HUES64 (cell line): Measurements from ENCODE around the gene PPM1H.

ENCODE experiments used
- H3K27ac ChIP-seq: 2 replicates; pipeline ENCODE4 v1.7.0; 2013; ENCODE audit warnings: low read depth, low read length, inconsistent platforms
- H3K27me3 ChIP-seq: 2 replicates; pipeline ENCODE4 v1.6.1; 2013; ENCODE audit warnings: mild to moderate bottlenecking, low read length; ENCODE audit not compliant: insufficient read depth
- H3K36me3 ChIP-seq: 2 replicates; pipeline ENCODE4 v1.6.1; 2013; ENCODE audit warnings: mild to moderate bottlenecking, low read length; ENCODE audit not compliant: insufficient read depth
- H3K4me1 ChIP-seq: 2 replicates; pipeline ENCODE4 v1.6.1; 2013; ENCODE audit warnings: mild to moderate bottlenecking, low read length, moderate library complexity; ENCODE audit not compliant: insufficient read depth
- H3K4me3 ChIP-seq: 2 replicates; pipeline ENCODE4 v1.5.1; 2013; ENCODE audit warnings: mild to moderate bottlenecking, low read length, moderate library complexity
- H3K9ac ChIP-seq: 2 replicates; pipeline ENCODE4 v1.6.1; 2013; ENCODE audit warnings: mild to moderate bottlenecking, low read depth, low read length
- H3K9me3 ChIP-seq: 2 replicates; pipeline ENCODE4 v1.6.1; 2013; ENCODE audit warnings: low read depth, low read length; ENCODE audit not compliant: insufficient read depth
- WGBS: fragments of 150-250, 120-280 bp; methylation state at CpG from one replicate; pipeline ENCODE4 v1.1.7; 2013; ENCODE audit warnings: missing lambda C conversion rate; 5-methylcytosine and 5-hydroxymethylcytosine counted together

Gene PPM1H

DNA sequence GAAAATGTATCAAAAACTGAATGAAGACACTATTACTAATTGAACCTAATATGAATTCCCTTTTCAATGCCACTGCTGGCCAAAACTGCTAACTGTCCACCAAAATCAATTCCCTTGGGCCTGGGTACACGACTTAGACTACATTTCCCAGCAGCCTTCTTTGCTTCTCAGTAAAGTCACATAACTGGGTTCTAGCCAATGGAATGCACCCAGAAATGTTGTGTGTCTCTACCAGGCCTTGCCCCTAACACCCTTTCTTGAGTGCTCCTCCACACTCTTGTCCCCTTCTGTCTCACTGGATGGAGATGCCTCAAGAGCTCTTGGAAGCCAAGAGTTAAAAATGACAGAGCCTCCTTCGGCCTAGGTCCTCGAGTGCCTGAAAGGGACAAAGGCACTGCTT, 156.8 kb downstream of the PPM1H start:
- Histone ChIP-seq H3K9ac (no peak overlapping the region), H3K36me3 (no peaks in the 10 kb centered on the region), H3K27me3 (no peaks in the 10 kb centered on the region), H3K9me3 (no peaks in the 10 kb centered on the region), H3K4me3 (no peak overlapping the region), H3K27ac (no peak overlapping the region), H3K4me1 (no peaks in the 10 kb centered on the region)
- 90% methylated on average over 3 of the region's 3 CpGs for WGBS

DNA sequence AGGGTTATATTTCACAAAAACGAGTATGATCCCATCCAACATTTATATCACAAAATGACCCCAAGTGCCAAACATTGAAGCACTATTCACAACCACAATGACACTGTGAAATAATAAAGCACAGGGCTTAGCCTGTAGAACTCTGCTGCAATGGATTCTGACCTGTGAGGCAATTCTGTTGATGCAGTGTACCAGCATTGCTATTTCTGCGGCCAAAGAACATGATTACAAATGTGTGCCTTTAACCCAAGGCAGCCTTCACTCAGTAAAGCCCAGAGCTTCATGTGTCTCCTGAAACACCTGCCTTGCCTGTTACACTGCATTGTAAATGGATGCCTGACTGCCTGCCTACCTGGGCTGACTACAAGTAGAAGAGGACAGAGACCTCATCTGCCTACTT, 158.0 kb downstream of the PPM1H start:
- Histone ChIP-seq H3K36me3 (no peaks in the 10 kb centered on the region), H3K27ac (no peak overlapping the region), H3K27me3 (no peaks in the 10 kb centered on the region), H3K9me3 (no peaks in the 10 kb centered on the region), H3K9ac (no peak overlapping the region), H3K4me1 (no peaks in the 10 kb centered on the region), H3K4me3 (no peak overlapping the region)
- 90% methylated on average over 2 of the region's 2 CpGs for WGBS

DNA sequence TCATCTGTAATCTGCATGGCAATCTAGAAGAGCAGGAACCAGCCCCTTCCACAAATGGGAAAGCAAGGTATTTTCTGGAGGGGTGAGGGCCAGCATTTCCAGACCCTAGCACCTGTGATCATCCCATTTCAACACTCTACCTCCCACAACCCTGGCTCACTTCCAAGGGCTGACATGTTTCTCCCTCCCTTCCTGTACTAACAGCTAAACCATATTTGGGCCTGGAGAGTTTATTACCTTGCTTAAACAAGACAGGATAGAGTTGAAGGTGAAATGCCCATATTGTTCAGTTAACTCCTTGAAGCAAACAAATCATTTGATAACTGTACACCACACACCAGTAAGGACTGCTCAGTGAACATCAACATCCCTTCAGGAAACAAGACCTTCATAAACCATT, 158.4 kb downstream of the PPM1H start:
- Histone ChIP-seq H3K36me3 (no peaks in the 10 kb centered on the region), H3K4me1 (peaks cover 3% of the 10 kb centered on the region), H3K9ac (no peak overlapping the region), H3K27me3 (no peaks in the 10 kb centered on the region), H3K27ac (no peak overlapping the region), H3K4me3 (no peak overlapping the region), H3K9me3 (no peaks in the 10 kb centered on the region)

DNA sequence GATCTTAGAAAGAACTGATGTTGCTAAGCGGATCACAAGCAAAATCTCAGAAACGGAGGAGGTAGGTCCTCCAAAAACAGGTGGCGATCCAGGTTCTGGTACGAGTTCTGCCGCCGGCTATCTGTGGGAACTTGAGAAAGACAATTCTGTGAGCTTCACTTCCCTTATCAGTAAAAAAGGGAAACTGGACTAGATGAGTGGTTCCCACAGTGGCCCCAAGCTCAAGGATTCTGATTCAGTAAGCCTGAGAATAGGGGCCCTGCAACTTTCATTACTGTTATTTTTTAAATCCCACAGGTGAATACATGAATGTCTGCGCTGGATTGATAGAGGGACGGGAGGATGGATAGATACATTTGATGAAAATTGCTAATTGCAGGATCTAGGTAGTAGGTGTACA, 160.2 kb downstream of the PPM1H start:
- peaks cover 20% of the 10 kb centered on the region for H3K4me1 ChIP-seq
- no peaks in the 10 kb centered on the region for H3K9me3 ChIP-seq
- H3K36me3 ChIP-seq, result no peaks in the 10 kb centered on the region
- no peak overlapping the region for H3K27ac ChIP-seq
- no peaks in the 10 kb centered on the region for H3K27me3 ChIP-seq
- H3K4me3 ChIP-seq, result no peak overlapping the region
- 96% methylated on average over 8 of the region's 8 CpGs for WGBS
- no peak overlapping the region for H3K9ac ChIP-seq

DNA sequence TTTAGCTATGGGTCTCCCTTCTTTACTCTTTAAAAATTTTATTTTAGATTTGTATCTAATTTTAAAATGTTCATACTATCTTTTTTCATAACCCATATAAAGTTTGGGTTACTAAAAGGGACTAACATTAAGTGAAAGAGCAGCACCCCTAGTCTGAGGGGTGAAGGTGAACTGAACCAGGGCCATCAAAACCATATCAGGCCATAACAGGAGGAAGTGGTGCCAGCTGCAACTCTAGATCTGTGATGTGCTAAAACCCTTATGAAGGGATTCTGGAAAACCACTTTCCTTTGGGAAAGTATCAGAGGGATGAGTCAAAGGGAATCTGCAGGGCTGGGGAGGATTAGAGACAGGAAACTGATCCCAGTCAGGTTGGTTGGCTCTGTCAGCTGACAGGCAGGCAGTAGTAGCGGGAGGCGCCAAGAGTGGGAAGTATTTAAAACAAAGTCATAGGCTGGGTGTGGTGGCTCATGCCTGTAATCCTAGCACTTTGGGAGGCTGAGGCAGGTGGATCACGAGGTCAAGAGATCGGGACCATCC, 162.5 kb downstream of the PPM1H start:
- Histone ChIP-seq H3K36me3 (no peaks in the 10 kb centered on the region), H3K4me3 (no peak overlapping the region), H3K9me3 (no peaks in the 10 kb centered on the region), H3K9ac (no peak overlapping the region), H3K27me3 (no peaks in the 10 kb centered on the region), H3K27ac (no peak overlapping the region), H3K4me1 (peaks cover 28% of the 10 kb centered on the region)
- 87% methylated on average over 3 of the region's 4 CpGs for WGBS

DNA sequence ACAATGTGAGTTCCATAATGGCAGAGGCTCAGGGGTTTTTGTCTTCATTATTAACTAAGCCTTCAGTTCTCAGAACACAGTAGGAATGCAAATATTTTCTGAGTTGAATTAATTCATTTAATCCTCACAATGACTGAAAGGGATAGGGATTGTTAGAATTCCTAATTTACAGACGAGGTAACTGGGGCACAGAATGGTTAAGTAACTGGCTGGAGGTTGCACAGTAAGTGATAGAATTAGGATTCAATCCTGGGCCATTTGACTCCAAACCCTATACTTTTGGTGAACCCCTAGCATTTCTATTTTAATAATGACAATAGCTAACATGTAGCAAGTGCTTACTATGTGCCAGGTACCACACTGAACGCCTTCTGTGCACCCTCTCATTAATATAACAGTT, 163.1 kb downstream of the PPM1H start:
- no peaks in the 10 kb centered on the region for H3K9me3 ChIP-seq
- 91% methylated on average over 2 of the region's 2 CpGs for WGBS
- no peak overlapping the region for H3K4me3 ChIP-seq
- H3K9ac ChIP-seq, result no peak overlapping the region
- H3K27me3 ChIP-seq, result no peaks in the 10 kb centered on the region
- H3K36me3 ChIP-seq, result no peaks in the 10 kb centered on the region
- H3K4me1 ChIP-seq, result peaks cover 28% of the 10 kb centered on the region
- no peak overlapping the region for H3K27ac ChIP-seq

DNA sequence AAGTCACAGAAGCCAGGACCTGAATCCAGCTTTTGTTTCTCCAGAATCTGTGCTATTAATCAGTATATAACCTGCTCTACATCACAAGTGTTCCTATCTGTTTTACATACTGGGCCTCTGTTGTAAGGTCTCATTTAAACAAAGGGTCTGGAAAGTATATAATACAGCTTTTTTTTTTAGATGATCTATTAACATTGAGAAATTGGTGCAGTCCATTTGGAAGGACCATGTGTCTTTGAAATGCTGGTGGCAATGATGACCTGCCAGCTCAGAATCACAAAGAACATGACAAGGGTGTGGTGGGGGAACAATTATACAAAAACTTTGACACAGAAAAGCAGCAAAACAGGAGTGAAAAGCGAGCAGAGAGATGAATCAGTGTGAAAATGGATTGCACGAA, 164.6 kb downstream of the PPM1H start:
- Histone ChIP-seq H3K4me3 (no peak overlapping the region), H3K27me3 (no peaks in the 10 kb centered on the region), H3K27ac (no peak overlapping the region; the same call in 1 of the 2 replicates), H3K36me3 (no peaks in the 10 kb centered on the region), H3K9ac (no peak overlapping the region), H3K9me3 (no peaks in the 10 kb centered on the region), H3K4me1 (peaks cover 28% of the 10 kb centered on the region)
- 92% methylated on average over 2 of the region's 2 CpGs for WGBS

DNA sequence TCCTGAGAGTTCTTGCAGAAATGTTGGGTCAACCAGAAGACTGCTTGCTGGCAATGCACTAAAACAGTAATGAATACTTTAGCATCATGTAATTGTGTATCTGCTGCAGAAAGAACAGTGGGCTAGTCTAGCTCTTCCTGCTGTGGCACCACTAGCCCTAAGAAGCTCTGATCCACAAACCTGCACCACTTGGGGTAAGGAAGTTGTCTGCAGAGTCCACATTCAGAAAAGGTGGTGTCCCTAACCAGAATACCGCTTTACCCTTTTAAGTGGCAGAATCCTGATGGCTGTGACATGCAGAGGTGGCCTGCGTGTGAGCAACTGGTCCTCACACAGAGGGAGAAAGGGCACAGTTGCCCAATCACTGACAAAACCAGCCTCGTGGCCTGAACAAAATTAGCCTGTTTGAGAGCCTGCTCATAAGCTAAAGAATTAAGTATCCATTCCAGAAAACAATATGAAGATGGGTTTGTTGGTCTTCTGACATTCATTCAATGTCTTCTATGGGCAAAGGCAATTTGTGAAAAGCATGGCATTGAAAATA, 165.8 kb downstream of the PPM1H start:
- no peaks in the 10 kb centered on the region for H3K36me3 ChIP-seq
- no peak overlapping the region for H3K4me3 ChIP-seq
- H3K9me3 ChIP-seq, result no peaks in the 10 kb centered on the region
- peaks cover 28% of the 10 kb centered on the region for H3K4me1 ChIP-seq
- WGBS, result 76% methylated on average over 3 of the region's 3 CpGs
- no peaks in the 10 kb centered on the region for H3K27me3 ChIP-seq
- H3K27ac ChIP-seq, result no peak overlapping the region
- H3K9ac ChIP-seq, result no peak overlapping the region

DNA sequence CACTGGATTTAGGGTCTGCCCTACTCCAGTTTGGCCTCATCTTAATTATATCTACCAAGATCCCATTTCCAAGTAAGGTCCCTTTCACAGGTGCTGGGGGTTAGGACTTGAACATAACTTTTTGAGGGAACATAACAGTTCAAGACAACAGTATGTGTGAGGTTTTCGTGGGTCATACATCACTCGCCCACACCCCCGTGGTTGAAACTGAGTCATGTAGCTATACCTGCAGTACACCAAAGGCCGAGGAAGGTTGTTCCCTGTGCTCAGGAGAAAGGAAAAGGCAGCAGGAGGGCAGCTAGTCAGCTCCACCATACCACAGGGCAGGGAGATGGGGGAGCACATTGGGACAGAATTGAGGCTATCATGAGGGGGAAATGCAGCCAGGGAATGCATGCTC, 167.0 kb downstream of the PPM1H start:
- Histone ChIP-seq H3K4me1 (peaks cover 28% of the 10 kb centered on the region), H3K27me3 (no peaks in the 10 kb centered on the region)
- WGBS, result 89% methylated on average over 4 of the region's 4 CpGs

DNA sequence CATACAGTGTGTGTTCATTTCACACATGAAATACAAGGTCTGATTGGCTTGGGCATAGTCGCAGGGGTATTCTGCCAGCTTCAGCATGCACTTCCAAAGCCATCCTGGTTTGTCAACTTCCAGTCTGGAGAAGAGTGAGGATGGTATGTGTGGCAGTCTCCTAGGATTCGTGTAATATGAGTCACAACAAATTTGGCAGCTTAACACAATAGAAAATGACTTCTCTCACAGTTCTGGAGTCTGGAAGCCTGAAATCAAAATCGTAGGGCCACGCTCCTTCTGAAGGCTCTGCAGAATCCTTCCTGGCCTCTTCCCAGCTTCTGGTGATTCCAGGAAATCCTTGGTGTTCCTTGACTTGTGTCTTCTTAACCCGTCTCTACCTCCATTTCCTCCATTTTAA, 167.5 kb downstream of the PPM1H start:
- no peaks in the 10 kb centered on the region for H3K9me3 ChIP-seq
- no peak overlapping the region for H3K27ac ChIP-seq
- H3K4me3 ChIP-seq, result no peak overlapping the region
- peaks cover 28% of the 10 kb centered on the region for H3K4me1 ChIP-seq
- no peaks in the 10 kb centered on the region for H3K27me3 ChIP-seq
- H3K9ac ChIP-seq, result no peak overlapping the region
- 96% methylated on average over 5 of the region's 5 CpGs for WGBS
- H3K36me3 ChIP-seq, result no peaks in the 10 kb centered on the region

More for the DNA sequence above, 167.0 kb downstream of the PPM1H start:
- no peak overlapping the region for H3K4me3 ChIP-seq
- no peaks in the 10 kb centered on the region for H3K9me3 ChIP-seq
- no peaks in the 10 kb centered on the region for H3K36me3 ChIP-seq
- H3K9ac ChIP-seq, result no peak overlapping the region
- no peak overlapping the region for H3K27ac ChIP-seq

DNA sequence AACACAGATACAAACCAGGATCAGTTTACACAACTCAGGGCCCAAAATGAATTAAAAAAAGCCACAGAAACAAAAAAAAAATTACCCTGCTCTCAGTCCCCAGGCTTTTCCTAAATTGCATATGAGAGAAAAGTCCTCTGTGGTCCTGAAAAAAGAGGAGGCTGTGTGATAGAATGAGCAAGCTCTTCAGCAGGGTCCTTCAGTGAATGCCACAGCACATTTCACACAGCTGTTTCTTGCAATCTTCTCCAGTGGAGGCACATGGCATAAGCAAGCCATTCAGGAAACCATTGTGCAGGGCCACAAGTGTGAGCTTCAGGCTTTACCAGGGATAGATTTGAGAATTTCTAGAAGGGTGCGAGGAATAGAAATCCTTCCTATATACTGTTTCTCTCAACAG, 168.5 kb downstream of the PPM1H start:
- Histone ChIP-seq H3K36me3 (no peaks in the 10 kb centered on the region), H3K4me3 (no peak overlapping the region), H3K9me3 (no peaks in the 10 kb centered on the region), H3K4me1 (peaks cover 24% of the 10 kb centered on the region), H3K27ac (no peak overlapping the region), H3K27me3 (no peaks in the 10 kb centered on the region), H3K9ac (no peak overlapping the region)
- 100% methylated on average over 1 of the region's 1 CpG for WGBS
